Astrocyte (in vitro differentiated cells and primary cell): ENCODE data around the gene SYNE1.

Source experiments
- EZH2 ChIP-seq: IDR thresholded peaks from 2 replicates; pipeline ENCODE4 v1.6.1; 2012; ENCODE audit warnings: mild to moderate bottlenecking, low read length, inconsistent platforms; ENCODE audit not compliant: insufficient read depth
- TF ChIP-seq, protein P1 (sequence below): IDR thresholded peaks from 2 replicates; pipeline ENCODE4 v1.5.1; 2011; ENCODE audit warnings: low read depth, mild to moderate bottlenecking, inconsistent platforms, low read length, moderate library complexity; ENCODE audit not compliant: insufficient read depth

DNA sequence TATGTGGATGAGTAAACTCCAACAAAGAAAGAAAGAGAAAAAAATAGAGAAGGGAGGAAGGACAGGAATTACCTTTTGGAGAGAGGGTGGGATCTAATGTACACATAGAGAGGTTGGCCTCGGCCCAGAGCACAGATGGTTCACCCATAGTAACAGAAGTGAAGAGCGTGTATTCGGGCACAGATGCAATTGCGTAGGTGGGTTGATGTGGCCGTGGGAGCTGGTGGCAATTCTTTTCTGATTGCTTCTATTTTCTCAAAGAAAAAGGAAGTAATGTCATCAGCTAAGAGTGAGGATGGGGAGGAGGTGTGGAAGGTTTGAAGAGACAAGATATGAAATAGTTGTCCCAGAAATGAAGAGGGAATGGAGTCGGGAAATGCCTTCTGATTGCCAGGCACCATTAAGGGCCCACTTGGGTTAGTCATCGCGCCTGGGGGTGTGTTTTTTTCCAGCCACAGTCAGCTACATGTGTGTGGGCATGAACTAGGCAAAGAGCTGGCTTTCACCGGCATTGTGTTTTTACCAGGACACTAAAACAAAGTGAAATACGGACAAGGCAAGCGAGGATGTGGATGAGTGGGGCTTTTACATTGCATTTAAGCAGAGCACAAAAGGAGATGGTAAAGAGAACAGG lies 158.7 kb downstream of the SYNE1 start:
- TF ChIP-seq EZH2: no peak
- TF ChIP-seq, protein P1, sequence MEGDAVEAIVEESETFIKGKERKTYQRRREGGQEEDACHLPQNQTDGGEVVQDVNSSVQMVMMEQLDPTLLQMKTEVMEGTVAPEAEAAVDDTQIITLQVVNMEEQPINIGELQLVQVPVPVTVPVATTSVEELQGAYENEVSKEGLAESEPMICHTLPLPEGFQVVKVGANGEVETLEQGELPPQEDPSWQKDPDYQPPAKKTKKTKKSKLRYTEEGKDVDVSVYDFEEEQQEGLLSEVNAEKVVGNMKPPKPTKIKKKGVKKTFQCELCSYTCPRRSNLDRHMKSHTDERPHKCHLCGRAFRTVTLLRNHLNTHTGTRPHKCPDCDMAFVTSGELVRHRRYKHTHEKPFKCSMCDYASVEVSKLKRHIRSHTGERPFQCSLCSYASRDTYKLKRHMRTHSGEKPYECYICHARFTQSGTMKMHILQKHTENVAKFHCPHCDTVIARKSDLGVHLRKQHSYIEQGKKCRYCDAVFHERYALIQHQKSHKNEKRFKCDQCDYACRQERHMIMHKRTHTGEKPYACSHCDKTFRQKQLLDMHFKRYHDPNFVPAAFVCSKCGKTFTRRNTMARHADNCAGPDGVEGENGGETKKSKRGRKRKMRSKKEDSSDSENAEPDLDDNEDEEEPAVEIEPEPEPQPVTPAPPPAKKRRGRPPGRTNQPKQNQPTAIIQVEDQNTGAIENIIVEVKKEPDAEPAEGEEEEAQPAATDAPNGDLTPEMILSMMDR: no peak
